Sigmoid colon (tissue), 7 donors: ENCODE data around the gene ZFP30. TPM values are rescaled to one million over a fixed set of nuclear protein-coding genes. Genes with fewer than 3 reads are reported as not detected.

Experiments
- DNase-seq: peaks from one replicate; pipeline ENCODE4 v3.0.0-alpha.2; 2019
- H3K27ac ChIP-seq, 4 donors: fragments of 200-600 bp; sonication (generic); one replicate each; pipeline ENCODE4 v1.5.1; 2016 to 2019; ENCODE audit warnings: mild to moderate bottlenecking in 1 of 4
- H3K27me3 ChIP-seq, 3 donors: fragments of 200-600 bp; sonication (generic); one replicate each; pipeline ENCODE4 v1.5.1; 2019; ENCODE audit warnings: mild to moderate bottlenecking in 1 of 3
- H3K36me3 ChIP-seq, 4 donors: fragments of 200-600 bp; sonication (generic); one replicate each; pipeline ENCODE4 v1.5.1; 2016 to 2019
- H3K4me1 ChIP-seq, 4 donors: fragments of 200-600 bp; sonication (generic); one replicate each; pipeline ENCODE4 v1.5.1; 2017 to 2019
- H3K4me3 ChIP-seq, 4 donors: fragments of 200-600 bp; sonication (generic); one replicate each; pipeline ENCODE4 v1.5.1; 2017 to 2019; ENCODE audit warnings: mild to moderate bottlenecking in 2 of 4, moderate library complexity in 1 of 4
- H3K9me3 ChIP-seq, 4 donors: fragments of 200-600 bp in 3 of 4; sonication (generic) in 3 of 4; one replicate each; pipeline versions ENCODE4 v1.5.1 to v1.6.1; 2013 to 2019
- CTCF ChIP-seq, 4 experiments: fragments of 450-650 bp in 3 of 4; fragments of 200-600 bp in 1 of 4; IDR thresholded peaks; one replicate each; pipeline ENCODE4 v1.5.1; 2016 to 2019; ENCODE audit warnings: antibody characterized with exemption in 4 of 4, mild to moderate bottlenecking in 3 of 4, moderate library complexity in 2 of 4
- EP300 ChIP-seq, 4 donors: sonication (generic); formaldehyde crosslinking; IDR thresholded peaks; one replicate each; pipeline ENCODE4 v1.6.1; 2017; ENCODE audit warnings: antibody characterized with exemption in 4 of 4
- POLR2A ChIP-seq, 2 donors: fragments of 450-650 bp; IDR thresholded peaks; one replicate each; pipeline ENCODE4 v1.6.1; 2016; ENCODE audit warnings: antibody characterized with exemption in 2 of 2, mild to moderate bottlenecking in 2 of 2, moderate library complexity in 2 of 2
- POLR2AphosphoS5 ChIP-seq, 4 donors: sonication (generic); formaldehyde crosslinking; IDR thresholded peaks; one replicate each; pipeline ENCODE4 v1.6.1; 2017; ENCODE audit warnings: antibody characterized with exemption in 4 of 4
- WGBS, 2 donors: extraction: QIAGEN DNeasy Blood & Tissue Kit; methylation state at CpG; one replicate each; pipeline ENCODE4 v1.1.7; 2013; 5-methylcytosine and 5-hydroxymethylcytosine counted together
- intact Hi-C: fragments of 100-400 bp; cut with DNase I; formaldehyde crosslinking; loops from one replicate; pipeline ENCODE4 v1.15.1; 2023
- polyA plus RNA-seq, 3 donors: library from polyadenylated mRNA; stranded (reverse); fragments of 200-250 nt; gene quantifications; one replicate each; pipeline ENCODE4 v1.2.3, GENCODE V29; 2013
- total RNA-seq, 4 donors: library from RNA; depleted of rRNA; stranded (reverse); fragments of >200 nt; gene quantifications; one replicate each; pipeline ENCODE4 v1.1.0, GENCODE V29; 2016
- donor health status: healthy with polysubstance abuse.
- donor health status: Bipolar disorder and iron deficiency.
- donor health status: healthy.

ZFP30 gene
- total and polyA plus RNA-seq, 7 donors, result 2.1 to 26.7 (median 8.3) TPM

GRCh38 chr19:37655689-37656371 is 565 bp upstream of the ZFP30 start:
- Histone ChIP-seq H3K4me1 (peaks cover 2 to 25% (median 19%) of the 10 kb centered on the region in 4 donors), H3K27ac (peak overlapping the region; percentile 91 to 94 (median 94)), H3K4me3 (peak overlapping the region; percentile 72 to 83 (median 78)), H3K9me3 (peaks cover 0 to 3% (median 0%) of the 10 kb centered on the region in 4 donors), H3K27me3 (no peaks in the 10 kb centered on the region), H3K36me3 (no peaks in the 10 kb centered on the region)
- intact Hi-C loops, result loop anchor here (1.0 to 10.0 kb wide), 7 partner anchors 37 to 441 kb away; partner anchors contain the start of genes ZNF383, ZNF569, ZNF570 and ZNF573
- 0 to 1% methylated on average over 57 of the region's 57 CpGs for WGBS, 2 donors
- peak in 1 of 2 donors; percentile 4 for TF ChIP-seq POLR2A (IDR thresholded peaks at IDR 0.05)
- TF ChIP-seq EP300 (IDR thresholded peaks at IDR 0.05), result no peak
- peak in 2 of 4 donors; percentile 36 to 52 for TF ChIP-seq POLR2AphosphoS5 (IDR thresholded peaks at IDR 0.05)
- no peak for TF ChIP-seq CTCF (IDR thresholded peaks at IDR 0.05)
- DNase-seq, result peak; percentile 91

GRCh38 chr19:37654629-37655300 is 500 bp downstream of the ZFP30 start:
- Histone ChIP-seq H3K9me3 (peaks cover 0 to 1% (median 0%) of the 10 kb centered on the region in 4 donors), H3K27ac (peak overlapping the region; percentile 91 to 94 (median 94)), H3K4me3 (peak overlapping the region; percentile 72 to 83 (median 78)), H3K36me3 (peaks cover 0 to 3% (median 1%) of the 10 kb centered on the region in 4 donors), H3K27me3 (no peaks in the 10 kb centered on the region), H3K4me1 (peaks cover 2 to 25% (median 19%) of the 10 kb centered on the region in 4 donors)
- intact Hi-C loops, result loop anchor here (1.0 to 10.0 kb wide), 6 partner anchors 38 to 440 kb away; partner anchors contain the start of genes ZNF383, ZNF569, ZNF570 and ZNF573
- peak; percentile 61 for DNase-seq
- 0 to 1% methylated on average over 40 of the region's 40 CpGs for WGBS, 2 donors
- TF ChIP-seq CTCF (IDR thresholded peaks at IDR 0.05) (no peak), EP300 (IDR thresholded peaks at IDR 0.05) (no peak)

GRCh38 chr19:37654118-37654517 is 1.1 kb downstream of the ZFP30 start:
- TF ChIP-seq POLR2AphosphoS5 (IDR thresholded peaks at IDR 0.05) (no peak), CTCF (IDR thresholded peaks at IDR 0.05) (no peak), EP300 (IDR thresholded peaks at IDR 0.05) (no peak), POLR2A (IDR thresholded peaks at IDR 0.05) (no peak)
- H3K36me3 ChIP-seq, result peaks cover 0 to 6% (median 4%) of the 10 kb centered on the region in 4 donors
- H3K27me3 ChIP-seq, result no peaks in the 10 kb centered on the region
- peaks cover 2 to 25% (median 19%) of the 10 kb centered on the region in 4 donors for H3K4me1 ChIP-seq
- WGBS, 2 donors, result 3 to 4% methylated on average over 5 of the region's 5 CpGs
- H3K9me3 ChIP-seq, result no peaks in the 10 kb centered on the region
- H3K27ac ChIP-seq, result peak overlapping the region; percentile 91 to 94 (median 94)
- peak overlapping the region; percentile 72 to 83 (median 78) for H3K4me3 ChIP-seq
- intact Hi-C loops, result loop anchor here (2.0 to 10.0 kb wide), 2 partner anchors 39 to 439 kb away; partner anchors contain the start of genes ZNF383 and ZNF585B
- DNase-seq, result no peak

GRCh38 chr19:37635076-37636056 is 19.9 kb downstream of the ZFP30 start:
- H3K27ac ChIP-seq, result no peak overlapping the region
- TF ChIP-seq POLR2AphosphoS5 (IDR thresholded peaks at IDR 0.05), result no peak
- TF ChIP-seq EP300 (IDR thresholded peaks at IDR 0.05), result no peak
- TF ChIP-seq POLR2A (IDR thresholded peaks at IDR 0.05), result no peak
- no peak for TF ChIP-seq CTCF (IDR thresholded peaks at IDR 0.05)
- peaks cover 10 to 57% (median 41%) of the 10 kb centered on the region in 4 donors for H3K36me3 ChIP-seq
- WGBS, 2 donors, result 96 to 97% methylated on average over 11 of the region's 11 CpGs
- no peak overlapping the region for H3K4me3 ChIP-seq
- no peaks in the 10 kb centered on the region for H3K4me1 ChIP-seq
- no peaks in the 10 kb centered on the region for H3K27me3 ChIP-seq
- DNase-seq, result no peak
- H3K9me3 ChIP-seq, result peaks cover 0 to 46% (median 34%) of the 10 kb centered on the region in 4 donors
- intact Hi-C loops, result no loop called here
